Measurements from ENCODE around the gene HAS3. TPM values are rescaled to one million over a fixed set of nuclear protein-coding genes. Genes with fewer than 3 reads are reported as not detected.
A peak's percentile ranks its signal among the peaks of the same experiment; 100 is the strongest.
"Not testable (repeated sequence)": the region's sequence is repeated elsewhere in the genome, so short reads cannot be mapped to it uniquely, and the experiment has no call there.

Gene HAS3
- total RNA-seq, 1 experiment from 2014 or later: 140 TPM

GRCh38 chr16:69063491-69063890, 42.0 kb upstream of the HAS3 start:
- H2AFZ ChIP-seq (ENCODE audit: low read depth, low read length, poor library complexity, severe bottlenecking); H3K9me3 ChIP-seq (ENCODE audit: control insufficient read depth in 1 of 2, insufficient read depth in 1 of 2, low read depth in 1 of 2, low read length in 2 of 2); ATAC-seq; intact Hi-C loops (cut with micrococcal nuclease); H3K79me2 ChIP-seq (ENCODE audit: insufficient read depth, low read length); H4K20me1 ChIP-seq (ENCODE audit: insufficient read depth); DNase-seq (ENCODE audit: low read depth, low spot score); H3K9me2 ChIP-seq (ENCODE audit: insufficient read depth); H3K4me3 ChIP-seq (replicated peaks in 1 of 2; ENCODE audit: low read depth in 1 of 2, low read length in 2 of 2); BruUV-seq (replicated peaks); H3K36me3 ChIP-seq (ENCODE audit: control insufficient read depth in 1 of 2, insufficient read depth in 2 of 2, low read length in 2 of 2); H3K27me3 ChIP-seq (ENCODE audit: insufficient read depth, low read length): not testable (repeated sequence)
- H3K4me1 ChIP-seq (ENCODE audit: control insufficient read depth in 1 of 2, insufficient read depth in 2 of 2, low read length in 2 of 2): peaks cover 46 to 82% of the 10 kb centered on the region in 2 experiments
- H3K4me2 ChIP-seq (ENCODE audit: low read length): peak overlapping the region; percentile 62
- ChIA-PET CTCF (interaction anchor here (1.5 kb wide), 1 partner anchor 10 kb away, joined by 6 read pairs; no protein-coding TSS in a partner anchor), RAD21 (ENCODE audit: low non-redundant PET in 1 of 2, low total read pairs in 2 of 2, uncharacterized antibody in 2 of 2, unreplicated experiment in 2 of 2) (interaction anchor here in 1 of 2 experiments (0.6 kb wide), 1 partner anchor 327 kb away, joined by 3 read pairs; the partner anchor contains the start of gene CDH1), POLR2A (interaction anchor here (0.7 to 3.9 kb wide), 2 partner anchors 10 to 57 kb away, joined by 4 to 30 read pairs; no protein-coding TSS in a partner anchor)
- peak overlapping the region; percentile 61 for H3K9ac ChIP-seq (ENCODE audit: low read length)
- peak overlapping the region; percentile 72 for H3K27ac ChIP-seq (ENCODE audit: low read depth, low read length)

DNA sequence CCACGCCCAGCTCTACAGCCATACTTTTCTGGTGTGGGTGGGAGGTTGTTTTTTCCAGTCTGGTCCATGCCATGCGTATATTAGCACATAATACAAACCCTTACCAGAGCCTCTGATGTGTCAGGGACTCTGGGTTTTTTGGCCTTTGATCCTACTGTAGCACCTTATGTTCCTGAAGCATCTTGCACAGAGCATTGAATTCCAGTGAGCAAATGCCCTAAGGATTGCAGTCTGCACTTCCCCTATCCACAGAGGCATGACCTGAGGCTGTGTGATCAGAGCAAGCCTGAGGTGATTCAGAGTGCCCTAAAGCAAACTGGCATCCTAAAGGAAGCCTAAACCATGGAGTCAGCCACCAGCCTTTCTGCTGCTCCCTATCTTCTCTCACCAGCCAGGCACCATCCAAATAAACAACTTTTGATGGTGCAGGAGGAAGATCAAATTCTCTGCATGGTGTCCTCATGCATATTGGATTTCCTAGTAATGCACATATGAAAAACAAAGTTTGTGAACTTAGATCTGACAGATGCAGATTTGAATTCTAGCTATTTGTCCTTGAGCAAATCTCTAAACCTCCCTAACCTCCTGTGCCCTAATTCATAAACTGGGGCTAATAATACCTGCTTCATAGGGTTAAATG, 41.2 kb upstream of the HAS3 start:
- ATAC-seq: peak; percentile 79
- peak overlapping the region; percentile 61 for H3K9ac ChIP-seq (ENCODE audit: low read length)
- no peaks in the 10 kb centered on the region for H3K79me2 ChIP-seq (ENCODE audit: insufficient read depth, low read length)
- peak overlapping the region; percentile 62 for H3K4me2 ChIP-seq (ENCODE audit: low read length)
- H3K36me3 ChIP-seq (ENCODE audit: control insufficient read depth in 1 of 2, insufficient read depth in 2 of 2, low read length in 2 of 2): no peaks in the 10 kb centered on the region
- H4K20me1 ChIP-seq (ENCODE audit: insufficient read depth): no peaks in the 10 kb centered on the region
- peak; percentile 73 for DNase-seq (ENCODE audit: low read depth, low spot score)
- H3K4me1 ChIP-seq (ENCODE audit: control insufficient read depth in 1 of 2, insufficient read depth in 2 of 2, low read length in 2 of 2): peaks cover 53 to 84% of the 10 kb centered on the region in 2 experiments
- no peaks in the 10 kb centered on the region for H3K9me3 ChIP-seq (ENCODE audit: control insufficient read depth in 1 of 2, insufficient read depth in 1 of 2, low read depth in 1 of 2, low read length in 2 of 2)
- ChIA-PET RAD21 (ENCODE audit: low non-redundant PET in 1 of 2, low total read pairs in 2 of 2, uncharacterized antibody in 2 of 2, unreplicated experiment in 2 of 2) (interaction anchor here (0.6 to 0.9 kb wide), 2 partner anchors 70 to 327 kb away, joined by 3 read pairs; partner anchors contain the start of gene CDH1 (in 1 of the 2)), CTCF (interaction anchor here (1.5 kb wide), 1 partner anchor 9 kb away, joined by 6 read pairs; no protein-coding TSS in a partner anchor), POLR2A (interaction anchor here (3.9 kb wide), 1 partner anchor 9 kb away, joined by 30 read pairs; no protein-coding TSS in a partner anchor)
- peak overlapping the region in 1 of 2 experiments; percentile 4; a peak in 1 of 4 replicates for H3K4me3 ChIP-seq (replicated peaks in 1 of 2; ENCODE audit: low read depth in 1 of 2, low read length in 2 of 2)
- intact Hi-C loops (cut with micrococcal nuclease): no loop called here
- H3K27me3 ChIP-seq (ENCODE audit: insufficient read depth, low read length): no peaks in the 10 kb centered on the region
- no TSS peak for BruUV-seq (replicated peaks)
- peak overlapping the region; percentile 62 for H3K27ac ChIP-seq (ENCODE audit: low read depth, low read length)
- TF ChIP-seq MAX (IDR thresholded peaks at IDR 0.05): peak; percentile 23; the same call in 1 of the 2 replicates
- TF ChIP-seq FOSL1 (IDR thresholded peaks at IDR 0.05; ENCODE audit: low read depth): peak; percentile 11; the same call in 1 of the 2 replicates
- no peak for TF ChIP-seq YY1 (IDR thresholded peaks at IDR 0.05; ENCODE audit: extremely low read depth, insufficient replicate concordance, low read depth, low read length)
- no peak for TF ChIP-seq ZBTB33 (IDR thresholded peaks at IDR 0.05; ENCODE audit: extremely low read depth, insufficient replicate concordance, low read length)
- no peak for TF ChIP-seq ATF3 (IDR thresholded peaks at IDR 0.05)
- TF ChIP-seq JUND (IDR thresholded peaks at IDR 0.05): peak; percentile 30; the same call in 1 of the 2 replicates
- no peak for TF ChIP-seq CBX3 (IDR thresholded peaks at IDR 0.05; ENCODE audit: low read depth)
- TF ChIP-seq ZNF274 (IDR thresholded peaks at IDR 0.05; ENCODE audit: low read depth, low read length): no peak
- no peak for TF ChIP-seq TCF7L2 (IDR thresholded peaks at IDR 0.05; ENCODE audit: borderline replicate concordance, extremely low read depth, insufficient read depth, insufficient read length)
- TF ChIP-seq SIN3A (IDR thresholded peaks at IDR 0.05; ENCODE audit: low read depth): no peak
- TF ChIP-seq SRF (IDR thresholded peaks at IDR 0.05; ENCODE audit: low read depth): no peak; the same call in 1 of the 2 replicates
- TF ChIP-seq CTCF (IDR thresholded peaks at IDR 0.05 in 2 of 3, conservative IDR thresholded peaks at IDR 0.05 in 1 of 3; ENCODE audit: borderline replicate concordance in 1 of 3, insufficient read depth in 1 of 3, low read depth in 2 of 3, low read length in 2 of 3): no peak
- TF ChIP-seq ZFX (IDR thresholded peaks at IDR 0.05): no peak
- TF ChIP-seq SP1 (IDR thresholded peaks at IDR 0.05; ENCODE audit: low read depth): peak; percentile 60; the same call in 1 of the 2 replicates
- H2AFZ ChIP-seq (ENCODE audit: low read depth, low read length, poor library complexity, severe bottlenecking): no peak overlapping the region
- H3K9me2 ChIP-seq (ENCODE audit: insufficient read depth): no peaks in the 10 kb centered on the region

All from HCT116 (cell line).